HepG2 (cell line): ENCODE results near the gene CHRNA5. TPM values are rescaled to one million over a fixed set of nuclear protein-coding genes. Genes with fewer than 3 reads are reported as not detected.

Experiments
- ATAC-seq: fragments of 200-7000 bp; cut with Tn5 transposase; 3 replicates; pipeline ENCODE4 v1.9.1; 2020; ENCODE audit warnings: mild to moderate bottlenecking, moderate library complexity
- BruUV-seq: library from RNA; stranded (reverse); fragments of 400-500 nt; replicated peaks from 2 replicates; lab custom pipeline; 2021; lab: Mats Ljungman, UMichigan
- CTCF ChIA-PET: fragments of 300-600 bp; formaldehyde crosslinking; extraction: SDS; loops from one replicate; lab custom pipeline; 2021; ENCODE audit warnings: low total read pairs, inconsistent platforms, low intra/inter-chr PET ratio; lab: Yijun Ruan, JAX
- POLR2A ChIA-PET: fragments of 350-600 bp; sonication (Branson Sonifier 250); formaldehyde crosslinking; loops from one replicate; lab custom pipeline; 2020; ENCODE audit warnings: antibody characterized with exemption, inconsistent platforms; lab: Yijun Ruan, JAX
- DNase-seq: peaks from one replicate; pipeline ENCODE4 v3.0.0-alpha.2; 2015; ENCODE audit warnings: low spot score
- FAIRE-seq: peaks from 3 replicates; lab custom pipeline; 2011; peaks lifted over from hg19 to GRCh38; lab: Jason Lieb, UNC
- H2AFZ ChIP-seq: one replicate; pipeline ENCODE4 v1.6.1; 2011; ENCODE audit warnings: low read length, inconsistent platforms
- H3K27ac ChIP-seq: fragments of 300-600 bp; 3 replicates; pipeline ENCODE4 v1.8.0; 2011; ENCODE audit warnings: mixed run types, mild to moderate bottlenecking, mixed read lengths, low read length, inconsistent platforms; ENCODE audit not compliant: insufficient read depth; ENCODE audit errors: extremely low read length
- H3K27me3 ChIP-seq, 2 experiments: fragments of 200-600 bp in 1 of 2; 2 replicates in 1 of 2; 3 replicates in 1 of 2; pipeline versions ENCODE4 v1.6.0 to v1.8.0; 2011; ENCODE audit warnings: low read length in 2 of 2, mild to moderate bottlenecking in 2 of 2, moderate library complexity in 2 of 2, inconsistent platforms in 1 of 2; ENCODE audit not compliant: insufficient read depth in 2 of 2, control insufficient read depth in 1 of 2
- H3K36me3 ChIP-seq, 2 experiments: fragments of 200-600 bp in 1 of 2; replicated peaks in 1 of 2; 2 replicates in 1 of 2; 3 replicates in 1 of 2; pipeline versions ENCODE4 v1.5.1 to v1.8.0; 2011; ENCODE audit warnings: low read length in 2 of 2, inconsistent platforms in 1 of 2; ENCODE audit not compliant: insufficient read depth in 2 of 2, control insufficient read depth in 1 of 2
- H3K4me1 ChIP-seq: 2 replicates; pipeline ENCODE4 v1.5.1; 2012; ENCODE audit warnings: low read length, inconsistent platforms; ENCODE audit not compliant: insufficient read depth
- H3K4me2 ChIP-seq: 2 replicates; pipeline ENCODE4 v1.6.0; 2011; ENCODE audit warnings: low read depth, low read length, inconsistent platforms
- H3K4me3 ChIP-seq, 3 experiments: fragments of 200-600 bp in 1 of 3; sonication (generic), shearing (Covaris generic) in 1 of 3; replicated peaks in 1 of 3; 2 replicates each; pipeline ENCODE4 v1.5.1; 2011 to 2016; ENCODE audit warnings: low read length in 3 of 3, inconsistent platforms in 2 of 3, low read depth in 2 of 3, mild to moderate bottlenecking in 2 of 3, control low read depth in 1 of 3, mixed read lengths in 1 of 3; ENCODE audit not compliant: insufficient read depth in 1 of 3
- H3K79me2 ChIP-seq: one replicate; pipeline ENCODE4 v1.6.1; 2011; ENCODE audit warnings: low read length, inconsistent platforms; ENCODE audit not compliant: insufficient read depth
- H3K9ac ChIP-seq: 2 replicates; pipeline ENCODE4 v1.6.0; 2011; ENCODE audit warnings: mild to moderate bottlenecking, low read depth, low read length, inconsistent platforms; ENCODE audit not compliant: insufficient read depth
- H3K9me3 ChIP-seq: 2 replicates; pipeline ENCODE4 v1.5.1; 2012; ENCODE audit warnings: mild to moderate bottlenecking, low read length
- H4K20me1 ChIP-seq: 2 replicates; pipeline ENCODE4 v1.6.0; 2011; ENCODE audit warnings: inconsistent platforms, mild to moderate bottlenecking, low read length, moderate library complexity; ENCODE audit not compliant: insufficient read depth
- CENPX ChIP-seq: sonication (generic); formaldehyde crosslinking; IDR thresholded peaks from 2 replicates; pipeline ENCODE4 v1.9.0; 2021; ENCODE audit warnings: mild to moderate bottlenecking, missing genetic modification reagents, moderate library complexity
- ELF1 ChIP-seq: sonication (generic); formaldehyde crosslinking; IDR thresholded peaks from 2 replicates; pipeline ENCODE4 v1.4.0; 2020; ENCODE audit warnings: missing genetic modification reagents
- KAT7 ChIP-seq: IDR thresholded peaks from 2 replicates; pipeline ENCODE4 v1.6.1; 2018; ENCODE audit warnings: borderline replicate concordance, missing compliant biosample characterization
- KDM5A ChIP-seq: fragments of 200-600 bp; sonication (generic); IDR thresholded peaks from 2 replicates; pipeline ENCODE4 v1.7.0; 2018; ENCODE audit warnings: antibody characterized with exemption, mild to moderate bottlenecking, low read length, borderline replicate concordance
- PITX1 ChIP-seq: sonication (generic); formaldehyde crosslinking; IDR thresholded peaks from 2 replicates; pipeline ENCODE4 v1.5.1; 2020; ENCODE audit warnings: mild to moderate bottlenecking, missing genetic modification reagents
- POLR2AphosphoS5 ChIP-seq: IDR thresholded peaks from 2 replicates; pipeline ENCODE4 v1.6.1; 2012; ENCODE audit warnings: low read depth, low read length
- RORA ChIP-seq: sonication (generic); formaldehyde crosslinking; IDR thresholded peaks from 2 replicates; pipeline ENCODE4 v1.5.0; 2020; ENCODE audit warnings: mild to moderate bottlenecking, missing genetic modification reagents, moderate library complexity
- SALL1 ChIP-seq: sonication (generic); formaldehyde crosslinking; IDR thresholded peaks from 2 replicates; pipeline ENCODE4 v1.8.0; 2022; ENCODE audit warnings: mild to moderate bottlenecking, missing genetic modification reagents
- TCF7L2 ChIP-seq: IDR thresholded peaks from 2 replicates; pipeline ENCODE4 v1.6.1; 2011; ENCODE audit warnings: mild to moderate bottlenecking, low read depth, low read length, moderate library complexity
- TOE1 ChIP-seq: sonication (generic); formaldehyde crosslinking; IDR thresholded peaks from 2 replicates; pipeline ENCODE4 v1.4.0; 2020; ENCODE audit warnings: mild to moderate bottlenecking, missing genetic modification reagents
- ZBTB20 ChIP-seq: sonication (generic); formaldehyde crosslinking; IDR thresholded peaks from 2 replicates; pipeline ENCODE4 v1.8.1; 2023; ENCODE audit warnings: missing genetic modification reagents, low read depth, mild to moderate bottlenecking, borderline replicate concordance
- ZBTB7B ChIP-seq: sonication (generic); formaldehyde crosslinking; IDR thresholded peaks from 2 replicates; pipeline ENCODE4 v1.4.0; 2020; ENCODE audit warnings: missing genetic modification reagents
- ZMAT3 ChIP-seq: sonication (generic); formaldehyde crosslinking; conservative IDR thresholded peaks from 2 replicates; pipeline ENCODE4 v1.7.0; 2021; ENCODE audit warnings: missing genetic modification reagents
- ZNF17 ChIP-seq: sonication (generic); formaldehyde crosslinking; IDR thresholded peaks from 2 replicates; pipeline ENCODE4 v1.5.0; 2020; ENCODE audit warnings: mild to moderate bottlenecking, missing genetic modification reagents
- ZNF230 ChIP-seq: sonication (generic); formaldehyde crosslinking; IDR thresholded peaks from 2 replicates; pipeline ENCODE4 v1.4.0; 2020; ENCODE audit warnings: mild to moderate bottlenecking, missing genetic modification reagents
- ZNF607 ChIP-seq: sonication (generic); formaldehyde crosslinking; IDR thresholded peaks from 2 replicates; pipeline ENCODE4 v1.5.1; 2020; ENCODE audit warnings: missing genetic modification reagents, mild to moderate bottlenecking, borderline replicate concordance
- ZNF75D ChIP-seq: sonication (generic); formaldehyde crosslinking; IDR thresholded peaks from 2 replicates; pipeline ENCODE4 v1.8.1; 2023; ENCODE audit warnings: missing genetic modification reagents, mild to moderate bottlenecking, borderline replicate concordance
- ZNF766 ChIP-seq: sonication (generic); formaldehyde crosslinking; IDR thresholded peaks from 2 replicates; pipeline ENCODE4 v1.5.0; 2020; ENCODE audit warnings: missing genetic modification reagents, borderline replicate concordance
- WGBS: methylation state at CpG from one replicate; pipeline ENCODE4 v1.1.6; 2017; ENCODE audit warnings: low lambda C conversion rate; 5-methylcytosine and 5-hydroxymethylcytosine counted together
- in situ Hi-C: cut with HindIII; loops from 2 replicates; pipeline ENCODE4 v1.10.0; 2017; ENCODE audit warnings: low pct_unique_long_range_greater_than_20kb; ENCODE audit not compliant: extremely low pct_ligation_motif_present
- intact Hi-C: fragments of 100-400 bp; cut with micrococcal nuclease; formaldehyde crosslinking; loops from one replicate; pipeline ENCODE4 v1.10.0; 2022; ENCODE audit not compliant: unreplicated experiment
- polyA plus RNA-seq, 8 experiments: library from polyadenylated mRNA; depleted of rRNA in 3 of 8; stranded (reverse) in 7 of 8; unstranded in 1 of 8; fragments of >200 nt; fragmentation: Illumina TruSeq in 4 of 8; extraction: Trizol in 4 of 8; gene quantifications; 2 replicates each; pipeline versions ENCODE4 v1.2.1 to v1.2.3, GENCODE V29; 2011 to 2016; ENCODE audit warnings: low read depth in 4 of 8, missing spikeins in 1 of 8, mixed read lengths in 1 of 8; ENCODE audit not compliant: insufficient read depth in 1 of 8
- total RNA-seq, 5 experiments: library from RNA; depleted of rRNA; stranded (reverse); fragments of >200 nt; fragmentation: Illumina TruSeq; extraction: Trizol; gene quantifications; 2 replicates each; pipeline ENCODE4 v1.2.3, GENCODE V29; 2016; ENCODE audit warnings: low read depth in 1 of 5
- TF ChIP-seq, protein P1 (sequence below): sonication (generic); formaldehyde crosslinking; IDR thresholded peaks from 2 replicates; pipeline ENCODE4 v1.4.0; 2020; ENCODE audit warnings: missing genetic modification reagents, mild to moderate bottlenecking, borderline replicate concordance
- TF ChIP-seq, protein P2 (sequence below): sonication (generic); formaldehyde crosslinking; IDR thresholded peaks from 2 replicates; pipeline ENCODE4 v1.4.0; 2020; ENCODE audit warnings: missing genetic modification reagents
- TF ChIP-seq, protein P3 (sequence below): IDR thresholded peaks from 2 replicates; pipeline ENCODE4 v1.6.1; 2012; ENCODE audit warnings: low read depth, low read length, improper control_type of control experiment

The CHRNA5 gene
- total and polyA plus RNA-seq, 2 of the 13 experiments (the other 11 are each of a cell fraction or from before 2014, with no cell fraction given) = 3.7 to 10.5 TPM

DNA sequence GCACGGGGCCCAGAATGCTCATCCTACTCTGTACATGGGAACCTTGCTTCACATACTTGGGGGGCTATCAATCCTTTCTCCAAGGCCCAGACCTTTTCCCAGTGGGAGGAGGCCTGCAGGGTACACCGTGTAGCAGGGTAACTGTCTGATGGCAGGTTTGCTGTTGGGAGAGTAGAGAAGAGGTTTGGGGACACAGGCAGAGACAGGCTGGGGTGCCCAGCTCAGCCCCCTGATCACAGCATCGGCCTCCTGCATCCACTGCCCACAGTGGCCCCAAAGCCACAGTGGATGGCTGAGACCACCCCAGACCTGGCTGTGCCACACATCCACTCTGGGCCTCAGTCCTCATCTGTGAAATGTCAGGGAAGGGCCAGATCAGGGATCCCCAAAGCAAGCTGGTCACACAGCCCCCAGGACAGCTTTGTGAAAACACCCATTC, 49.9 kb downstream of the CHRNA5 start (continued):
- TF ChIP-seq, protein P1, sequence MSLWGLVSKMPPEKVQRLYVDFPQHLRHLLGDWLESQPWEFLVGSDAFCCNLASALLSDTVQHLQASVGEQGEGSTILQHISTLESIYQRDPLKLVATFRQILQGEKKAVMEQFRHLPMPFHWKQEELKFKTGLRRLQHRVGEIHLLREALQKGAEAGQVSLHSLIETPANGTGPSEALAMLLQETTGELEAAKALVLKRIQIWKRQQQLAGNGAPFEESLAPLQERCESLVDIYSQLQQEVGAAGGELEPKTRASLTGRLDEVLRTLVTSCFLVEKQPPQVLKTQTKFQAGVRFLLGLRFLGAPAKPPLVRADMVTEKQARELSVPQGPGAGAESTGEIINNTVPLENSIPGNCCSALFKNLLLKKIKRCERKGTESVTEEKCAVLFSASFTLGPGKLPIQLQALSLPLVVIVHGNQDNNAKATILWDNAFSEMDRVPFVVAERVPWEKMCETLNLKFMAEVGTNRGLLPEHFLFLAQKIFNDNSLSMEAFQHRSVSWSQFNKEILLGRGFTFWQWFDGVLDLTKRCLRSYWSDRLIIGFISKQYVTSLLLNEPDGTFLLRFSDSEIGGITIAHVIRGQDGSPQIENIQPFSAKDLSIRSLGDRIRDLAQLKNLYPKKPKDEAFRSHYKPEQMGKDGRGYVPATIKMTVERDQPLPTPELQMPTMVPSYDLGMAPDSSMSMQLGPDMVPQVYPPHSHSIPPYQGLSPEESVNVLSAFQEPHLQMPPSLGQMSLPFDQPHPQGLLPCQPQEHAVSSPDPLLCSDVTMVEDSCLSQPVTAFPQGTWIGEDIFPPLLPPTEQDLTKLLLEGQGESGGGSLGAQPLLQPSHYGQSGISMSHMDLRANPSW (CRISPR knock-in tag) = no peak
- TF ChIP-seq ELF1 (CRISPR knock-in tag) (no peak), ZNF607 (CRISPR knock-in tag) (no peak)

DNA sequence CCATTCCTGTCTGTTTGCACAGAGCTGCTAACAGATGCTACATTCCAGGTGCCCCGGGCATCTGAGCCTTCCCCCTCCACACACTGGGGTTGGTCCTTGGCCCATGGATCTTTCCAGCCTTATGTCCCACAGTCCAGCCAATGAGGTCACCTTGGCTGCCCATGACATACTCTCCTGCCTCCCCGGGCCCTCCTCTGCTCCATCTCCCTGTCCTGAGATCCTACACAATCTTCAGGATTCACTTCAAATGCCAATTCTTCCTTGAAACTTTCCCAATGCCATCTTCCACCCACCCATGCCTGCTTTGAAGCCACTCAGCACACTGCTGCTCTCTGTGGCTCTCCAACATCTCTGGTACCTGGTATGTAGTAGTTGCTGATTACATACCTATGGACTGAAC, 51.2 kb downstream of the CHRNA5 start:
- intact Hi-C loops = no loop called here
- Histone ChIP-seq H3K27me3 (peaks cover 1 to 27% of the 10 kb centered on the region in 2 experiments; a peak in 4 of 5 replicates), H3K4me2 (no peak overlapping the region), H4K20me1 (no peaks in the 10 kb centered on the region), H3K36me3 (no peaks in the 10 kb centered on the region), H3K9me3 (no peaks in the 10 kb centered on the region), H3K4me1 (no peaks in the 10 kb centered on the region), H3K27ac (no peak overlapping the region), H2AFZ (no peak overlapping the region), H3K9ac (no peak overlapping the region), H3K79me2 (no peaks in the 10 kb centered on the region), H3K4me3 (no peak overlapping the region)
- WGBS = 0% methylated on average over 2 of the region's 2 CpGs
- no peak for FAIRE-seq
- in situ Hi-C loops = no loop called here
- ChIA-PET CTCF (no interaction called here), POLR2A (no interaction called here)
- no TSS peak for BruUV-seq
- TF ChIP-seq POLR2AphosphoS5 (no peak), ZNF766 (no peak), ZMAT3 (no peak), PITX1 (CRISPR knock-in tag) (no peak), KAT7 (CRISPR knock-in tag) (no peak), ZNF230 (CRISPR knock-in tag) (no peak), ZNF75D (CRISPR knock-in tag) (no peak), TCF7L2 (no peak), CENPX (CRISPR knock-in tag) (no peak), SALL1 (no peak), TOE1 (CRISPR knock-in tag) (no peak), KDM5A (no peak), ZNF17 (CRISPR knock-in tag) (no peak), RORA (no peak), ZBTB7B (CRISPR knock-in tag) (no peak), ZBTB20 (CRISPR knock-in tag) (no peak)
- TF ChIP-seq, protein P2, sequence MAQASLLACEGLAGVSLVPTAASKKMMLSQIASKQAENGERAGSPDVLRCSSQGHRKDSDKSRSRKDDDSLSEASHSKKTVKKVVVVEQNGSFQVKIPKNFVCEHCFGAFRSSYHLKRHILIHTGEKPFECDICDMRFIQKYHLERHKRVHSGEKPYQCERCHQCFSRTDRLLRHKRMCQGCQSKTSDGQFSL (CRISPR knock-in tag) = no peak
- TF ChIP-seq, protein P3, sequence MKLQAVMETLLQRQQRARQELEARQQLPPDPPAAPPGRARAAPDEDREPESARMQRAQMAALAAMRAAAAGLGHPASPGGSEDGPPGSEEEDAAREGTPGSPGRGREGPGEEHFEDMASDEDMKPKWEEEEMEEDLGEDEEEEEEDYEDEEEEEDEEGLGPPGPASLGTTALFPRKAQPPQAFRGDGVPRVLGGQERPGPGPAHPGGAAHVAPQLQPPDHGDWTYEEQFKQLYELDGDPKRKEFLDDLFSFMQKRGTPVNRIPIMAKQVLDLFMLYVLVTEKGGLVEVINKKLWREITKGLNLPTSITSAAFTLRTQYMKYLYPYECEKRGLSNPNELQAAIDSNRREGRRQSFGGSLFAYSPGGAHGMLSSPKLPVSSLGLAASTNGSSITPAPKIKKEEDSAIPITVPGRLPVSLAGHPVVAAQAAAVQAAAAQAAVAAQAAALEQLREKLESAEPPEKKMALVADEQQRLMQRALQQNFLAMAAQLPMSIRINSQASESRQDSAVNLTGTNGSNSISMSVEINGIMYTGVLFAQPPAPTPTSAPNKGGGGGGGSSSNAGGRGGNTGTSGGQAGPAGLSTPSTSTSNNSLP = no peak
- DNase-seq = no peak
- ATAC-seq = no peak
